SU-DHL-6 (cell line): Measurements from ENCODE around the gene UGT2B11.
"Not testable (repeated sequence)": the region's sequence is repeated elsewhere in the genome, so short reads cannot be mapped to it uniquely, and the experiment has no call there.

Source experiments
- CTCF ChIP-seq: fragments of 200-600 bp; sonication (generic); IDR thresholded peaks from one replicate; pipeline ENCODE4 v1.5.1; 2017; ENCODE audit warnings: antibody characterized with exemption, mild to moderate bottlenecking, low read length, moderate library complexity; ENCODE audit not compliant: insufficient read depth, poor library complexity, severe bottlenecking
- EZH2phosphoT487 ChIP-seq: fragments of 200-600 bp; sonication (generic), shearing (Covaris generic); conservative IDR thresholded peaks from 2 replicates; pipeline ENCODE4 v1.6.1; 2018; ENCODE audit warnings: mild to moderate bottlenecking, antibody characterized with exemption, low read length, moderate library complexity, mixed read lengths

GRCh38 chr4:69170233-69171134 is 44.1 kb downstream of the UGT2B11 start:
- not testable (repeated sequence) for TF ChIP-seq CTCF, EZH2phosphoT487
